ENCODE data around the gene CD247. TPM values are rescaled to one million over a fixed set of nuclear protein-coding genes. Genes with fewer than 3 reads are reported as not detected.

Gene CD247
- total and polyA plus RNA-seq, 10 of the 15 experiments (the other 5 are each of a cell fraction or from before 2014, with no cell fraction given): 0.10 to 0.77 (median 0.30) TPM

DNA sequence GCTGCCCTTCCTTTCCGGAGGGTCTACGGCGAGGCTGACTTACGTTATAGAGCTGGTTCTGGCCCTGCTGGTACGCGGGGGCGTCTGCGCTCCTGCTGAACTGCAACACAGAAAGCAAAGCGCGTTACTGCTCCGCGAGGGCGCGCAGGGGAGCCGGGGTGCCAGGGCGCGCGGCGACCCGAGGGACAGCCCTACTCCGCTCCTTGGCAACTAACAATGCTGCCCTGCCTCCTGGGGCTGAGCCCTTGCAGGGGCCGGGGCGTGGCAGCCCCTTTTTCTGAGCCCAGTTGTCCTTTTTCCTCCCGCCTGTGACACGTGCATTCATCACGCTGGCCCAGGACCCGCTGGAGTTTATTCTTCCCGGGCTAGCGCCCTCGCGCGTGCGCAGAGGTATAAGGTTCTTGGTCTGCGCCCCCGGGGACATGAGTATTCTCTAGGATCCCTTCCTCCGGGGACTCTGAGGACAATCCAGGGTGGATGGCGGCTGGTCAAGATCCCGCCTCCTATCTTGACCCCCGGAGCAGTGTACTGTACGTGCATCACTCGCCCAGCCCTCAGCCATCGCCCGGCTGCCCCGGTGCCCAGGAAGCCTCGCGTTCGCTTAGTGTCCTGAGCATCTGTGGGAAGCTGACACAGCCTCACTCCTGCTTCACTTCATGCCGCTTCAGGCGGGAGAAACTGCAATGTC, 78.9 kb downstream of the CD247 start (continued):
- TF ChIP-seq RFX5 (IDR thresholded peaks at IDR 0.05; ENCODE audit: low read depth, low read length) (no peak), MXI1 (IDR thresholded peaks at IDR 0.05; ENCODE audit: low read depth, low read length) (peak; percentile 90), MYB (IDR thresholded peaks at IDR 0.05; ENCODE audit: borderline replicate concordance, low read depth, low read length) (no peak), STAT3 (IDR thresholded peaks at IDR 0.05; ENCODE audit: low read depth, low read length) (no peak), NR2C2 (IDR thresholded peaks at IDR 0.05; ENCODE audit: borderline replicate concordance, control insufficient read depth, insufficient read length, low read depth) (no peak), LARP7 (IDR thresholded peaks at IDR 0.05) (no peak), SMAD1 (IDR thresholded peaks at IDR 0.05; ENCODE audit: low read depth, partially characterized antibody) (no peak), MEF2A (IDR thresholded peaks at IDR 0.05; ENCODE audit: insufficient read depth, low read depth, low read length) (no peak), HDGF (IDR thresholded peaks at IDR 0.05) (no peak), PAX5 (IDR thresholded peaks at IDR 0.05; ENCODE audit: borderline replicate concordance, low read depth, low read length) (no peak), CHD1 (IDR thresholded peaks at IDR 0.05; ENCODE audit: low read depth, low read length) (no peak), ASH2L (IDR thresholded peaks at IDR 0.05; ENCODE audit: borderline replicate concordance, low read depth) (no peak), YBX1 (IDR thresholded peaks at IDR 0.05) (no peak), BHLHE40 (IDR thresholded peaks at IDR 0.05; ENCODE audit: borderline replicate concordance in 1 of 2, low read depth in 2 of 2, low read length in 1 of 2) (peak in 1 of 2 experiments; percentile 37; a peak in 1 of 4 replicates), MYC (IDR thresholded peaks at IDR 0.05; ENCODE audit: insufficient read depth, insufficient read length, insufficient replicate concordance, low read length, severe bottlenecking) (peak; percentile 51)
- TF ChIP-seq, protein P1, sequence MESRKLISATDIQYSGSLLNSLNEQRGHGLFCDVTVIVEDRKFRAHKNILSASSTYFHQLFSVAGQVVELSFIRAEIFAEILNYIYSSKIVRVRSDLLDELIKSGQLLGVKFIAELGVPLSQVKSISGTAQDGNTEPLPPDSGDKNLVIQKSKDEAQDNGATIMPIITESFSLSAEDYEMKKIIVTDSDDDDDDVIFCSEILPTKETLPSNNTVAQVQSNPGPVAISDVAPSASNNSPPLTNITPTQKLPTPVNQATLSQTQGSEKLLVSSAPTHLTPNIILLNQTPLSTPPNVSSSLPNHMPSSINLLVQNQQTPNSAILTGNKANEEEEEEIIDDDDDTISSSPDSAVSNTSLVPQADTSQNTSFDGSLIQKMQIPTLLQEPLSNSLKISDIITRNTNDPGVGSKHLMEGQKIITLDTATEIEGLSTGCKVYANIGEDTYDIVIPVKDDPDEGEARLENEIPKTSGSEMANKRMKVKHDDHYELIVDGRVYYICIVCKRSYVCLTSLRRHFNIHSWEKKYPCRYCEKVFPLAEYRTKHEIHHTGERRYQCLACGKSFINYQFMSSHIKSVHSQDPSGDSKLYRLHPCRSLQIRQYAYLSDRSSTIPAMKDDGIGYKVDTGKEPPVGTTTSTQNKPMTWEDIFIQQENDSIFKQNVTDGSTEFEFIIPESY (IDR thresholded peaks at IDR 0.05): no peak
- TF ChIP-seq, protein P2, sequence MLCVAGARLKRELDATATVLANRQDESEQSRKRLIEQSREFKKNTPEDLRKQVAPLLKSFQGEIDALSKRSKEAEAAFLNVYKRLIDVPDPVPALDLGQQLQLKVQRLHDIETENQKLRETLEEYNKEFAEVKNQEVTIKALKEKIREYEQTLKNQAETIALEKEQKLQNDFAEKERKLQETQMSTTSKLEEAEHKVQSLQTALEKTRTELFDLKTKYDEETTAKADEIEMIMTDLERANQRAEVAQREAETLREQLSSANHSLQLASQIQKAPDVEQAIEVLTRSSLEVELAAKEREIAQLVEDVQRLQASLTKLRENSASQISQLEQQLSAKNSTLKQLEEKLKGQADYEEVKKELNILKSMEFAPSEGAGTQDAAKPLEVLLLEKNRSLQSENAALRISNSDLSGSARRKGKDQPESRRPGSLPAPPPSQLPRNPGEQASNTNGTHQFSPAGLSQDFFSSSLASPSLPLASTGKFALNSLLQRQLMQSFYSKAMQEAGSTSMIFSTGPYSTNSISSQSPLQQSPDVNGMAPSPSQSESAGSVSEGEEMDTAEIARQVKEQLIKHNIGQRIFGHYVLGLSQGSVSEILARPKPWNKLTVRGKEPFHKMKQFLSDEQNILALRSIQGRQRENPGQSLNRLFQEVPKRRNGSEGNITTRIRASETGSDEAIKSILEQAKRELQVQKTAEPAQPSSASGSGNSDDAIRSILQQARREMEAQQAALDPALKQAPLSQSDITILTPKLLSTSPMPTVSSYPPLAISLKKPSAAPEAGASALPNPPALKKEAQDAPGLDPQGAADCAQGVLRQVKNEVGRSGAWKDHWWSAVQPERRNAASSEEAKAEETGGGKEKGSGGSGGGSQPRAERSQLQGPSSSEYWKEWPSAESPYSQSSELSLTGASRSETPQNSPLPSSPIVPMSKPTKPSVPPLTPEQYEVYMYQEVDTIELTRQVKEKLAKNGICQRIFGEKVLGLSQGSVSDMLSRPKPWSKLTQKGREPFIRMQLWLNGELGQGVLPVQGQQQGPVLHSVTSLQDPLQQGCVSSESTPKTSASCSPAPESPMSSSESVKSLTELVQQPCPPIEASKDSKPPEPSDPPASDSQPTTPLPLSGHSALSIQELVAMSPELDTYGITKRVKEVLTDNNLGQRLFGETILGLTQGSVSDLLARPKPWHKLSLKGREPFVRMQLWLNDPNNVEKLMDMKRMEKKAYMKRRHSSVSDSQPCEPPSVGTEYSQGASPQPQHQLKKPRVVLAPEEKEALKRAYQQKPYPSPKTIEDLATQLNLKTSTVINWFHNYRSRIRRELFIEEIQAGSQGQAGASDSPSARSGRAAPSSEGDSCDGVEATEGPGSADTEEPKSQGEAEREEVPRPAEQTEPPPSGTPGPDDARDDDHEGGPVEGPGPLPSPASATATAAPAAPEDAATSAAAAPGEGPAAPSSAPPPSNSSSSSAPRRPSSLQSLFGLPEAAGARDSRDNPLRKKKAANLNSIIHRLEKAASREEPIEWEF (IDR thresholded peaks at IDR 0.05; ENCODE audit: insufficient replicate concordance, low read depth, low read length): no peak
- TF ChIP-seq, protein P3, sequence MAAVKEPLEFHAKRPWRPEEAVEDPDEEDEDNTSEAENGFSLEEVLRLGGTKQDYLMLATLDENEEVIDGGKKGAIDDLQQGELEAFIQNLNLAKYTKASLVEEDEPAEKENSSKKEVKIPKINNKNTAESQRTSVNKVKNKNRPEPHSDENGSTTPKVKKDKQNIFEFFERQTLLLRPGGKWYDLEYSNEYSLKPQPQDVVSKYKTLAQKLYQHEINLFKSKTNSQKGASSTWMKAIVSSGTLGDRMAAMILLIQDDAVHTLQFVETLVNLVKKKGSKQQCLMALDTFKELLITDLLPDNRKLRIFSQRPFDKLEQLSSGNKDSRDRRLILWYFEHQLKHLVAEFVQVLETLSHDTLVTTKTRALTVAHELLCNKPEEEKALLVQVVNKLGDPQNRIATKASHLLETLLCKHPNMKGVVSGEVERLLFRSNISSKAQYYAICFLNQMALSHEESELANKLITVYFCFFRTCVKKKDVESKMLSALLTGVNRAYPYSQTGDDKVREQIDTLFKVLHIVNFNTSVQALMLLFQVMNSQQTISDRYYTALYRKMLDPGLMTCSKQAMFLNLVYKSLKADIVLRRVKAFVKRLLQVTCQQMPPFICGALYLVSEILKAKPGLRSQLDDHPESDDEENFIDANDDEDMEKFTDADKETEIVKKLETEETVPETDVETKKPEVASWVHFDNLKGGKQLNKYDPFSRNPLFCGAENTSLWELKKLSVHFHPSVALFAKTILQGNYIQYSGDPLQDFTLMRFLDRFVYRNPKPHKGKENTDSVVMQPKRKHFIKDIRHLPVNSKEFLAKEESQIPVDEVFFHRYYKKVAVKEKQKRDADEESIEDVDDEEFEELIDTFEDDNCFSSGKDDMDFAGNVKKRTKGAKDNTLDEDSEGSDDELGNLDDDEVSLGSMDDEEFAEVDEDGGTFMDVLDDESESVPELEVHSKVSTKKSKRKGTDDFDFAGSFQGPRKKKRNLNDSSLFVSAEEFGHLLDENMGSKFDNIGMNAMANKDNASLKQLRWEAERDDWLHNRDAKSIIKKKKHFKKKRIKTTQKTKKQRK (IDR thresholded peaks at IDR 0.05; ENCODE audit: low read depth, low read length): no peak
- TF ChIP-seq, protein P4, sequence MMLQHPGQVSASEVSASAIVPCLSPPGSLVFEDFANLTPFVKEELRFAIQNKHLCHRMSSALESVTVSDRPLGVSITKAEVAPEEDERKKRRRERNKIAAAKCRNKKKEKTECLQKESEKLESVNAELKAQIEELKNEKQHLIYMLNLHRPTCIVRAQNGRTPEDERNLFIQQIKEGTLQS (IDR thresholded peaks at IDR 0.05; ENCODE audit: borderline replicate concordance, extremely low read depth, low read depth, low read length): no peak
